ENCODE results near the gene ZNF839.

Gene ZNF839

GRCh38 chr14:102390064-102390855 lies 70.7 kb downstream of the ZNF839 start:
- no peak for DNase-seq

Data from DMS79 (cell line).